GM19193 (cell line): ENCODE results near the gene MEF2A.

ENCODE experiments used
- POLR2A ChIP-seq: IDR thresholded peaks from 4 replicates; pipeline ENCODE4 v1.6.1; 2011; ENCODE audit not compliant: insufficient read depth, insufficient read length; ENCODE audit errors: extremely low read depth

MEF2A gene

GRCh38 chr15:99582508-99582960, 16.8 kb downstream of the MEF2A start:
- TF ChIP-seq POLR2A: no peak

GRCh38 chr15:99584081-99584600, 18.4 kb downstream of the MEF2A start:
- TF ChIP-seq POLR2A: no peak

- TF ChIP-seq POLR2A: no peak
Observed at GRCh38 chr15:99586121-99586520, 20.3 kb downstream of the MEF2A start.

- no peak for TF ChIP-seq POLR2A
Observed at GRCh38 chr15:99589801-99590200, 24.0 kb downstream of the MEF2A start.

GRCh38 chr15:99590913-99591646, 25.3 kb downstream of the MEF2A start:
- TF ChIP-seq POLR2A: no peak

- TF ChIP-seq POLR2A: no peak
Observed at GRCh38 chr15:99592145-99592791, 26.5 kb downstream of the MEF2A start.

GRCh38 chr15:99593070-99593469, 27.3 kb downstream of the MEF2A start:
- no peak for TF ChIP-seq POLR2A

GRCh38 chr15:99594916-99595315, 29.1 kb downstream of the MEF2A start:
- no peak for TF ChIP-seq POLR2A

GRCh38 chr15:99598296-99598695, 32.5 kb downstream of the MEF2A start:
- TF ChIP-seq POLR2A: no peak

GRCh38 chr15:99603828-99604227, 38.0 kb downstream of the MEF2A start:
- TF ChIP-seq POLR2A: no peak

- TF ChIP-seq POLR2A: no peak
Observed at GRCh38 chr15:99604865-99605264, 39.1 kb downstream of the MEF2A start.

GRCh38 chr15:99605490-99605931, 39.7 kb downstream of the MEF2A start:
- no peak for TF ChIP-seq POLR2A

- no peak for TF ChIP-seq POLR2A
Observed at GRCh38 chr15:99605990-99606389, 40.2 kb downstream of the MEF2A start.

GRCh38 chr15:99606646-99607045, 40.9 kb downstream of the MEF2A start:
- no peak for TF ChIP-seq POLR2A

GRCh38 chr15:99613481-99613880, 47.7 kb downstream of the MEF2A start:
- TF ChIP-seq POLR2A: no peak
